GM19099 (cell line): Measurements from ENCODE around the gene SLC22A8.

Experiments used
- POLR2A ChIP-seq: IDR thresholded peaks from 3 replicates; pipeline ENCODE4 v1.6.1; 2011; ENCODE audit warnings: low read depth; ENCODE audit not compliant: insufficient read length; ENCODE audit errors: extremely low read depth

The SLC22A8 gene

DNA sequence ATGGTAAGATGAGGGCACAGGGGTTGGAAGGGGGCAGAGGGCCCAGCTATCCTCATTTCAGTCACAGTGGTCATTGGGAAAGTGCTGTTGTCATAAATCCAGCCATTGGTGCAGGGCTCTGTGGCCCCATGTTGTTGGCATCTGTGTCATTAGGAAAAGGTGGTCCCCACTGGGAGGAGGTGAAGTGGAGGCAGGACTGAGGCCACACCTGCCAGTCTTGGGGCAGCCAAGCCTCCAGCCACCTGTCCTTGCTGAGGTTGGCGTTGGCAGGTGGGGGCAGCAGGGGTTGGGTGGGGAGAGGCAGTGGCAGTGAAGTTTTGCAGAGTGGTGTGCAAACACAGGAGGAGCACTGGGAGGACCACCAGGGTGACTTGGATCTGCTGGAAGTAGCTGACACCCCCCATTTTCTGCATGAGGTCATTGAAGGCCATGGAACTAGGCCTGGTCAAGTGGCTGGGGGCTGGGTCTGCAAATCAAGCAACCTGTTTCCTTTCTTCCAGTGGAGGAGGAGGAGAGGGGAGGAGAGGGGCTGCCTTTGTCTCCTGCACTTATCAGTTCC is 56.1 kb downstream of the SLC22A8 start:
- TF ChIP-seq POLR2A: no peak

DNA sequence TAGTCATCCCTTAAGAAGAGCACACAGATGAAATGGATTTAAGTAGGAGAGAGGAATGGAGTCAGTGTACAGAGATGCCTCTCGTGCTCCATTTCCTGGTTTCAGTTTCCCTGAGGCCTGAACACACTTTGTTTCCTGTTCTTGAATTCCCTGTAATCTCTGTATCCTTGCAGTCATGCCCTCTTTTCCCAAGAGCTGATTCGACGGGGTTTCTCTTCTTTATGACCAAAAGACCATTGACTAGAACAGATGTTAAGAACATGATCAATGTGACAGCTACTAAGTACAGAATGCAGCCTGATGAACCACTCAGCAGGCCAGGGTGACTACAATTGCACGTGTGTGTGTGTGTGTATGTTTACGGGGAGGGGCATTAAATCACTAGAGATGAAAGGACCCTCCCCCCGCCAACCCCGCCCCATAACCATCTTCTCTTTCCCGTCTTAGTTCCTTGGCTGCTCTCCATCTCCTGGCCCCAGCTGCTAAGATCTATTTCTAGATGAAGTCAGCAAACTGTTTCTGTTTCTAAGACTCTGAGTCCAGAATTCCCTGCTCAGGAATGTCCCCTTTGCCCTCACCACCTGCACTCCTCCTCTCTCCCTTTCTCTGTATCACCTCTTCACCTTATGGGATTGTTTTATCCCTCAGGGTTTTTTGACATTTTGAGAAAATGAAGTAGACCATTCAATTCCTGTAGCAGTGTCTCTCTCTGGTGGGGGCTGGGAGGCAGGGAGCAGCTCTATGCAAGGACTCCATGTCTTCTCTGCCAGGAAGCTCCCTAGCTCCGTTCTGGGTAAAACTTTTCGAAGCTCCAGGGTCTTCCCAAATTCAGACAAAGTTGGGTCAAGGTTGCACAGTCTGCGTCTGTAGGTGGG is 56.9 kb downstream of the SLC22A8 start:
- no peak for TF ChIP-seq POLR2A

DNA sequence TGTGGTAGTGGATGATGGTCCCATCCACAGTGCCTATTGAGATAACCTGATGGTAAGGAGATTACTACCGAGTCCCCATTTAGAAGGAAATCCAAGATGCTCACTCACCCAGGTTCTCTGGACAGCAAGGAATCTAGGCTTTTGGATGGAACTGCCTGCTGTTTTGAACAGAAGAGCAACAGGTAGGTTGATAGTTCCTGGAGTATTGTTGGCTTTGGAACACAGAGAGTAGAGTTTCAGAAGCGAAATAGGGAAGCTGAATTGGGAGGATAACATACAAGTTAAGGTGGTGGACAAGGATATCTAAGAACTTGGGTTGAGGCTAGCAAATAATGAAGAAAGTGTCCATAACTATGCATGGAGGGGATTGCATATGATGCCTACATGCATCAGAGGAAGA is 58.5 kb downstream of the SLC22A8 start:
- no peak for TF ChIP-seq POLR2A

DNA sequence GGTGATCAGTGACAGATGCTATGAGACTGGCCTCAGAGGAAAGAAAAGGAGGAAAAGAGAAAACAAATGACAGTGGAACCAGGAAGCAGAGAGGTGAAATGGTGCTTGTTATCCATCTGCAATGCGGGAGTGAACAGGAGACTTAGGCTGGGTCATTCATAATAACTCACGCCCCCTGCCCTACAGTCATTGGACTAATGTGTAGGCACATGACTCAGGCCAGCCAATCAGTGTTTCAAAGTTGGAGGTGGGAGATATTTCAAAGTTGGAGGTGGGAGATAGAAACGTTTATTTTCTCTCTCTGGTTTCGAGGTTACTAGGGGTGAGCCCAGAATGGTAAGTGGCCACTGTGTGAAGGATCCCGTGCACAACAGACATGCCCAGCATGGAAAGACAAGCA is 61.2 kb downstream of the SLC22A8 start:
- TF ChIP-seq POLR2A: no peak

DNA sequence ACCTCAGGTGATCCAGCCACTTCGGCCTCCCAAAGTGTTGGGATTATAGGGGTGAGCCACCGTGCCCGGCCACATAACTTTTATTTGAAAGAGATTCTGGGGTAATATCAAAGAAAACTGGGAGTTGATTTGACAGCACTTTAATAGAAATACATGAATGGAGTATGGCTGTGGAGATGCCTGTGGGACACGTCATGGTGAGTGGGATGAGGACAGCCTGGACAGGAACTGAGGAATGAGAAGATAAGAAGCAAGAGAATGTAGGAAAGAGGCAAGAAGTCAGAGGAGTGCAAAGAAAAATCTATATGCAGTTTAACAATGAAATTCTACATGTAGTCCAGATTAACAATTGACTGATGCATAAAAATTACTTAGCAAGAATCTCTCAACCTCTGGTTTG is 61.8 kb downstream of the SLC22A8 start:
- TF ChIP-seq POLR2A: no peak

DNA sequence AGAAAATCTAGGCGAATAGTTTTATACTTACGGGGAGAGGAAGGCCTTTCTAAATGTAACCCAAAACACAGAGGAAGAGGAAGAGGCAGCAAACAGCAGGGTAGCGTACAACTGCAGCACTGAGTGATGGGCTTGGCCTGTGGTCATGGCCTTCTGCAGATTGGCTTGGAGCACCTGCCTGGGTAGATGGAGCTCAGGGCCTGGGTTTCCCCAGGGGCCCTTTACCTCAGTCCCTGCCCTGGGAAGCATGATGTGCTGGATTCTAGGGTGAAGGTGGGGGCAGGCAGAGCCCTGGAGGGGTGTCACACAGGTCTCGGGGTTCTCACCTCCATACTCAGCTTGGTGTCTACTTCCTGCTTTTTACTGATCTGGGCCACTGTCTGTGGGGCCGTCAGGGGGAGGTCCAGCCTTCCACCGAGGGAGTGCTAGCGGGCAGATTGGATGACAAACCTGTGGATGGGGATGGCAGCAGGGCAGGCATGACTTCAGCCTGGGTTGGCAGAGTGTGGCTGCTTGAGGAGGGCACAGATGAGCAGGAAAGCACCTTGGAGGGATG is 66.8 kb downstream of the SLC22A8 start:
- TF ChIP-seq POLR2A: no peak
